ENCODE results near the gene CTDP1. TPM values are rescaled to one million over a fixed set of nuclear protein-coding genes. Genes with fewer than 3 reads are reported as not detected.

CTDP1 gene
- total RNA-seq, 2 experiments from 2014 or later = 36.7 to 45.5 TPM

DNA sequence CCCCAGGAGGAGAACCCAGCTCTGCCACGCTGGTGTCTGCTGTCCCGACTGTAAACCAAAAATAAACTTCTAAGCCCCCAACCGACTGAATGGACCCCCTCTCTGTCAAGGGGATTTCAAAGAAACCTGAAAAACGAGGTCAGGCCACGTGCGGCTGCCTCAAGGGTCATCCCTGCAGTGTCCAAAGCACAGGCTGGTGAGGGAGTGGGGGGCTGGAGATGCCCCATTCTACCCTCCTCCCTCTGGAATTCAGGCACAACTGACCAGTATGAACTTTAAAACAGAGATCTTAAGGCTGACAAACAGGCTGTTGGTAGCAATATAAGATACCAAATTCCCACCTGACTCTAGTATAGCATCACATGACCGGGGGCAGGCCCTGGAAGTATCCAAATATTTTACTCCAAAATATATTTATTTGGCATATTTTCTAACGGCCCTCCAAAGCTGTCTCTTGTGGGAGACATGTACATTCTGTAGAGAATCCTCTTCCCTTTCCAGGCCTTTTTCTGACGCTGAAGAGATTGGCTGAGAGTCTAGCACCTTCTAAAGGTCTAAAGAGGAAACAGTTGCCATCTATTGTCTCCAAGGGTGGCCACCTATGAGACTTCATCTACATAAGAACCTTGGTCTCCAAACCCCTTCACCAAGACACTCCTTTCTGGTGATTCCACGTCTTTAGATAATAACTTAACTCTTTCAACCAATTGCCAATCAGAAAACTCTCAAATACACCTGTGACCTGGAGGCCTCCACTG lies 40.4 kb upstream of the CTDP1 start:
- POLR2A ChIA-PET = no interaction called here
- Mint-ChIP-seq H3K4me3 (no peak overlapping the region), H3K27ac (no peak overlapping the region), H3K4me1 (no peaks in the 10 kb centered on the region), H3K9me3 (ENCODE audit: low read depth) (no peaks in the 10 kb centered on the region), H3K27me3 (peaks cover 17% of the 10 kb centered on the region), H3K36me3 (ENCODE audit: low read depth) (no peaks in the 10 kb centered on the region)
- intact Hi-C loops (cut with DNase I, micrococcal nuclease) = no loop called here
- ATAC-seq (no peak), DNase-seq (no peak)
- CTCF ChIA-PET = no interaction called here

- no peak overlapping the region for H3K4me3 Mint-ChIP-seq
- no peak overlapping the region for H3K27ac Mint-ChIP-seq
- no peaks in the 10 kb centered on the region for H3K36me3 Mint-ChIP-seq (ENCODE audit: low read depth)
- no peaks in the 10 kb centered on the region for H3K9me3 Mint-ChIP-seq (ENCODE audit: low read depth)
- no peak for ATAC-seq
- intact Hi-C loops (cut with DNase I, micrococcal nuclease) = loop anchor here (5.0 to 10.0 kb wide), 3 partner anchors 113 to 765 kb away; no protein-coding TSS in a partner anchor
- ChIA-PET CTCF (no interaction called here), POLR2A (no interaction called here)
- DNase-seq = no peak
- no peaks in the 10 kb centered on the region for H3K4me1 Mint-ChIP-seq
- peaks cover 17% of the 10 kb centered on the region for H3K27me3 Mint-ChIP-seq
These were observed 39.4 kb upstream of the CTDP1 start for GRCh38 chr18:79640064-79640672.

DNA sequence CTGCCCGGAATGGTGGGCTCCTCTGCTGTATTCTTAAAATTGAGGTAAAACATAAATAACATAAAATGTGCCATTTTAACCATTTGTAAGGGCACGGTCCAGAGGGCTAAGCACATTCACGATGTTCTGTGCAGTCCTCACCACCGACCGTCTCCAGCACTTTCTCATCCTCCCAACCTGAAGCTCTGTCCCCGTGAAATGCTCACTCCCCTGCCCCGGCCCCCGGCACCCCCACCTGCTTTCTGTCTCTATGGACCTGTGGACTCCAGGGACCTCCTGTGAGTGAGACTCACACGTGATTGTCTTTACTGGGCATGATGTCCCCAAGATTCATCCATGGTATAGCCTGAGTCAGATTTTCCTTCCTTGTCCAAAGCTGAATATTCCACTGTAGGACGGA lies 38.7 kb upstream of the CTDP1 start:
- no peak overlapping the region for H3K4me3 Mint-ChIP-seq
- no peaks in the 10 kb centered on the region for H3K9me3 Mint-ChIP-seq (ENCODE audit: low read depth)

GRCh38 chr18:79641722-79642497 lies 37.7 kb upstream of the CTDP1 start:
- no peak for ATAC-seq
- H3K36me3 Mint-ChIP-seq (ENCODE audit: low read depth) = no peaks in the 10 kb centered on the region
- DNase-seq = no peak
- ChIA-PET CTCF (interaction anchor here (1.7 to 3.2 kb wide), 2 partner anchors 119 to 261 kb away, joined by 7 to 23 read pairs; no protein-coding TSS in a partner anchor), POLR2A (no interaction called here)
- H3K9me3 Mint-ChIP-seq (ENCODE audit: low read depth) = no peaks in the 10 kb centered on the region
- peaks cover 16% of the 10 kb centered on the region for H3K27me3 Mint-ChIP-seq
- peaks cover 6% of the 10 kb centered on the region for H3K4me1 Mint-ChIP-seq
- no peak overlapping the region for H3K27ac Mint-ChIP-seq
- no peak overlapping the region for H3K4me3 Mint-ChIP-seq
- intact Hi-C loops (cut with DNase I, micrococcal nuclease) = loop anchor here (5.0 to 10.0 kb wide), 3 partner anchors 115 to 767 kb away; no protein-coding TSS in a partner anchor

More for the DNA sequence above, 38.7 kb upstream of the CTDP1 start:
- ChIA-PET CTCF (no interaction called here), POLR2A (no interaction called here)
- H3K27me3 Mint-ChIP-seq = peaks cover 17% of the 10 kb centered on the region
- H3K4me1 Mint-ChIP-seq = peaks cover 5% of the 10 kb centered on the region
- H3K27ac Mint-ChIP-seq = no peak overlapping the region
- H3K36me3 Mint-ChIP-seq (ENCODE audit: low read depth) = no peaks in the 10 kb centered on the region
- intact Hi-C loops (cut with DNase I, micrococcal nuclease) = loop anchor here (5.0 to 10.0 kb wide), 3 partner anchors 114 to 766 kb away; no protein-coding TSS in a partner anchor
- no peak for DNase-seq
- ATAC-seq = no peak

DNA sequence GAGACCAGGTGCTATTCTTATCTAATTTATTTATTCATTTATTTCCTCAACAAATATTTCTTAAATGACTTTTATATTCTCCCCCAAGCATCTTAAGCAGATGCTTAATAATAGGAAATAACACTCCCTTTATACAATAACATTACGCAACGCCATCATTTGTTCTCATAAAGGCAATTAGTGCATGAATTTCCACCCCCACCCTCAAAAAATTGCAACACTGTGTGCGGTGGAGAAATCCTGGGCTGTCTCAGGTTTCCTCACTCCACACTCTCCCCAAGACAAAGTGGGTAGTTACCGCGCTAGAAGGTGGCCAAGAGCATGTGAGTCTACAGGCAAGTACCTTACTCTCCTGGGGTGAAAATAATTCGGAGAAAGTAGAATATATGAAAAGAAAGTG lies 37.0 kb upstream of the CTDP1 start:
- CTCF ChIA-PET = interaction anchor here (0.5 to 3.2 kb wide), 11 partner anchors 11 to 657 kb away, joined by 3 to 23 read pairs (median 3); no protein-coding TSS in a partner anchor
- Mint-ChIP-seq H3K9me3 (ENCODE audit: low read depth) (no peaks in the 10 kb centered on the region), H3K36me3 (ENCODE audit: low read depth) (no peaks in the 10 kb centered on the region), H3K4me3 (no peak overlapping the region), H3K27me3 (peaks cover 13% of the 10 kb centered on the region), H3K27ac (no peak overlapping the region), H3K4me1 (peaks cover 6% of the 10 kb centered on the region)
- intact Hi-C loops (cut with DNase I, micrococcal nuclease) = loop anchor here (5.0 to 10.0 kb wide), 3 partner anchors 115 to 768 kb away; no protein-coding TSS in a partner anchor
- POLR2A ChIA-PET = interaction anchor here (0.6 kb wide), 1 partner anchor 572 kb away, joined by 3 read pairs; no protein-coding TSS in a partner anchor
- no peak for ATAC-seq
- no peak for DNase-seq

GRCh38 chr18:79643054-79643984 lies 36.3 kb upstream of the CTDP1 start:
- H3K9me3 Mint-ChIP-seq (ENCODE audit: low read depth) = no peaks in the 10 kb centered on the region
- CTCF ChIA-PET = interaction anchor here (0.5 to 3.2 kb wide), 11 partner anchors 10 to 658 kb away, joined by 3 to 23 read pairs (median 3); no protein-coding TSS in a partner anchor
- ATAC-seq (no peak), DNase-seq (no peak)
- no peak overlapping the region for H3K4me3 Mint-ChIP-seq
- peaks cover 6% of the 10 kb centered on the region for H3K4me1 Mint-ChIP-seq
- no peak overlapping the region for H3K27ac Mint-ChIP-seq
- no peaks in the 10 kb centered on the region for H3K36me3 Mint-ChIP-seq (ENCODE audit: low read depth)
- POLR2A ChIA-PET = interaction anchor here (0.6 kb wide), 1 partner anchor 573 kb away, joined by 3 read pairs; no protein-coding TSS in a partner anchor
- H3K27me3 Mint-ChIP-seq = peaks cover 13% of the 10 kb centered on the region
- intact Hi-C loops (cut with DNase I, micrococcal nuclease) = loop anchor here (5.0 to 10.0 kb wide), 3 partner anchors 116 to 769 kb away; no protein-coding TSS in a partner anchor

DNA sequence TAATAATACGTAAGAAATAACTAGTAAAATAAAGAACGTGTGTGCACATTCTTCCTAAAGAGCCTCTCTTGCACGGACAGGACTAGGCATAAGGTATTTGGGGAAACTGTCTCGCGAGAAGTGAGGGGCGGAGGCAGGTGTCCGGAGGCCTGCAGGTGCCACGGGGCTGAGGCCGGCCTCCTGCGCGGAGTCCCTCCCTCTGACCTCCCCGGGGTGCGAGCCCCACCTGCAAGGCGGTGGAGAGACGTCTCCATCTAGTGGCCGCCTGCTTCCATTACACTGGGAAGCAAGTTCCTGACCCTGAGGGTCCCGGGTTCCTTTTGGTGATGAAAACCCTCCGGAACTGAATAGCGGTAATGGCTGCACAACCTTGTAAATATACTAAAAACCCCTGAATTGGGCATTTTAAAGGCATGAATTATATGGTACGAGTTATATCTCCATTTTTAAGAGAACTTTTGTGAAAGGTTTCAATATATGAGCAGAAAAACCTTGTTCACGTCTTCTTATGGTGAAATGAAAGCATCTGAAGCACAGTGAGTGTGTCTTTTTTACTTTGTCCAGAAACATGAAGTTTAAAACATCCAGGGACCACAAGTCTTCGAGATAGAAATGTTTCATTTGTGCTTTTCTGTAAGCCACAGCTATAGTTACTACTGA lies 35.5 kb upstream of the CTDP1 start:
- Mint-ChIP-seq H3K27me3 (peaks cover 9% of the 10 kb centered on the region), H3K36me3 (ENCODE audit: low read depth) (no peaks in the 10 kb centered on the region), H3K27ac (no peak overlapping the region), H3K9me3 (ENCODE audit: low read depth) (no peaks in the 10 kb centered on the region), H3K4me1 (peaks cover 6% of the 10 kb centered on the region), H3K4me3 (no peak overlapping the region)
- ChIA-PET POLR2A (no interaction called here), CTCF (interaction anchor here (0.6 to 3.2 kb wide), 7 partner anchors 16 to 269 kb away, joined by 3 to 23 read pairs (median 5); no protein-coding TSS in a partner anchor)
- intact Hi-C loops (cut with DNase I, micrococcal nuclease) = loop anchor here (1.0 to 10.0 kb wide), 5 partner anchors 116 to 769 kb away; no protein-coding TSS in a partner anchor
- DNase-seq (peak; percentile 86), ATAC-seq (peak; percentile 90)

- DNase-seq (no peak), ATAC-seq (no peak)
- H3K4me3 Mint-ChIP-seq = no peak overlapping the region
- no peak overlapping the region for H3K27ac Mint-ChIP-seq
- no peaks in the 10 kb centered on the region for H3K9me3 Mint-ChIP-seq (ENCODE audit: low read depth)
- intact Hi-C loops (cut with DNase I, micrococcal nuclease) = loop anchor here (1.0 to 10.0 kb wide), 5 partner anchors 116 to 770 kb away; no protein-coding TSS in a partner anchor
- POLR2A ChIA-PET = no interaction called here
- no peaks in the 10 kb centered on the region for H3K36me3 Mint-ChIP-seq (ENCODE audit: low read depth)
- peaks cover 6% of the 10 kb centered on the region for H3K4me1 Mint-ChIP-seq
- H3K27me3 Mint-ChIP-seq = peaks cover 6% of the 10 kb centered on the region
- CTCF ChIA-PET = interaction anchor here (0.6 to 3.2 kb wide), 6 partner anchors 32 to 269 kb away, joined by 3 to 23 read pairs (median 5); no protein-coding TSS in a partner anchor
These were observed 34.9 kb upstream of the CTDP1 start for GRCh38 chr18:79644666-79645057.

- DNase-seq (peak; percentile 27), ATAC-seq (peak; percentile 55)
- H3K36me3 Mint-ChIP-seq (ENCODE audit: low read depth) = no peaks in the 10 kb centered on the region
- POLR2A ChIA-PET = no interaction called here
- no peaks in the 10 kb centered on the region for H3K9me3 Mint-ChIP-seq (ENCODE audit: low read depth)
- peaks cover 6% of the 10 kb centered on the region for H3K4me1 Mint-ChIP-seq
- H3K4me3 Mint-ChIP-seq = no peak overlapping the region
- no peak overlapping the region for H3K27ac Mint-ChIP-seq
- no peaks in the 10 kb centered on the region for H3K27me3 Mint-ChIP-seq
- intact Hi-C loops (cut with DNase I, micrococcal nuclease) = loop anchor here in 1 of 2 experiments (10.0 kb wide), 1 partner anchor 771 kb away; no protein-coding TSS in a partner anchor
- CTCF ChIA-PET = interaction anchor here (0.6 to 3.2 kb wide), 6 partner anchors 21 to 270 kb away, joined by 3 to 23 read pairs (median 4); no protein-coding TSS in a partner anchor
These were observed 34.2 kb upstream of the CTDP1 start for GRCh38 chr18:79645291-79645983.
